ENCODE data around the gene SUPT4H1. TPM values are rescaled to one million over a fixed set of nuclear protein-coding genes. Genes with fewer than 3 reads are reported as not detected.

SUPT4H1 gene
- 96.4 to 171 TPM (median 148 TPM) in 5 replicates for total RNA-seq (2022; extraction: Qiagen RNA extraction)

GRCh38 chr17:58351831-58352595 is at the start of gene SUPT4H1:
SUPT4H1 (minus strand) TSS chr17:58352201; CDS start chr17:58352135, 66 bp downstream.

GRCh38 chr17:58328195-58329034 is 23.6 kb downstream of the SUPT4H1 start, which contains the start of gene TSPOAP1:
TSPOAP1 (minus strand) TSS chr17:58328795; CDS start chr17:58327920, 875 bp downstream.

Other genes with a start within 250 kb of the SUPT4H1 start
- 0.02 TPM in 1 of 5 replicates, not detected in the others for gene OR4D1, start 203.8 kb downstream of the SUPT4H1 start, total RNA-seq (2022; extraction: Qiagen RNA extraction)
- not detected in 5 replicates for gene OR4D2, start 185.2 kb downstream of the SUPT4H1 start, total RNA-seq (2022; extraction: Qiagen RNA extraction)
- not detected in 5 replicates for gene EPX, start 159.5 kb downstream of the SUPT4H1 start, total RNA-seq (2022; extraction: Qiagen RNA extraction)
- gene MKS1, start 132.9 kb downstream of the SUPT4H1 start, total RNA-seq (2022; extraction: Qiagen RNA extraction), result 10.6 to 12.6 TPM (median 12.2 TPM) in 5 replicates
- gene LPO, start 113.6 kb downstream of the SUPT4H1 start, total RNA-seq (2022; extraction: Qiagen RNA extraction), result 0.07 TPM in 1 of 5 replicates, not detected in the others
- not detected in 5 replicates for gene MPO, start 71.3 kb downstream of the SUPT4H1 start, total RNA-seq (2022; extraction: Qiagen RNA extraction)
- not detected in 5 replicates for gene TSPOAP1, start 23.4 kb downstream of the SUPT4H1 start, total RNA-seq (2022; extraction: Qiagen RNA extraction)
- gene RNF43, start 65.3 kb upstream of the SUPT4H1 start, total RNA-seq (2022; extraction: Qiagen RNA extraction), result 0.18 to 0.45 TPM (median 0.24 TPM) in 5 replicates
- gene HSF5, start 136.2 kb upstream of the SUPT4H1 start, total RNA-seq (2022; extraction: Qiagen RNA extraction), result not detected in 5 replicates
- 7.3 to 12.3 TPM (median 9.4 TPM) in 5 replicates for gene MTMR4, start 162.4 kb upstream of the SUPT4H1 start, total RNA-seq (2022; extraction: Qiagen RNA extraction)